HTR-8/SVneo (cell line): ENCODE data around the gene MAP2K5.
"Not testable (repeated sequence)": the region's sequence is repeated elsewhere in the genome, so short reads cannot be mapped to it uniquely, and the experiment has no call there.

ENCODE experiments used
- DNase-seq: peaks from one replicate; pipeline ENCODE4 v3.0.0; 2011; ENCODE audit warnings: low spot score, mixed read lengths; ENCODE audit not compliant: insufficient read length
- FAIRE-seq: peaks from 2 replicates; lab custom pipeline; 2011; peaks lifted over from hg19 to GRCh38; lab: Jason Lieb, UNC

MAP2K5 gene

DNA sequence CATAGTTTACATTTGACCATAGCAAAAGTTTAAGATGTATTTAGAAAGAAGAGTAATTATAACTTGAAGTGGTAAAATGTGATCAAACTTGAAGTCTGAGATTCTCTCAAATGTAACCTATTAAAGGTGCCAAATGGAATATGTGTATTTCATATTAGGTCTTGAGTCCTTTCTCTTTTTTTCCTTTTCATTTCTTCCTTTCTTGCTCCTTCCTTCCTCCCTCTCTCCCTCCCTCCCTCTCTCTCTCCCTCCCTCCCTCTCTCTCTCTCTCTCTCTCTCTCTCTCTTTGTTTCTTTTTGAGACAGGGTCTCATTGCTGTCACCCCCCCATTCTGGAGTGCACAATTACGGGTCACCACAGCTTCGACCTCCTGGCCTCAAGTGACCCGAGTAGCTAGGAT lies 47.7 kb downstream of the MAP2K5 start:
- FAIRE-seq: no peak

DNA sequence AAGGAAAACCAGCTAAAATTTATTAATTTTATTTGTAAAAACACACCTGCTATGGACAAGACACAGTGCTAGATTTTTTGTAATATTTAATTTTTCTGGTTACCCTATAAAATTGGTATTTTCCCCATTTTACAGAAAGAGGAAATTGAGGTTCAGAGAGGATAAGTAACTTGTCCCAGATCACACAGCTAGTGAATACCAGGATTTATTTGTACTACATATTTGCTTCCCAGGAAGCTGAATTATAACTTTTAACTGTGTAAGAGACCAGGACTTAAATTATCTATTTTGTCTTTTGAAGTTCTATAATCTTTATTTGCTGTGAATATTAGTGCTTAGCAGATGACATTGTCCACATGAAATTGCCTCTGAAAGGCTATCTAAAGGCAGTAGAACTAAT lies 49.7 kb downstream of the MAP2K5 start:
- FAIRE-seq (no peak), DNase-seq (no peak)

More for the DNA sequence above, 47.7 kb downstream of the MAP2K5 start:
- DNase-seq: no peak

DNA sequence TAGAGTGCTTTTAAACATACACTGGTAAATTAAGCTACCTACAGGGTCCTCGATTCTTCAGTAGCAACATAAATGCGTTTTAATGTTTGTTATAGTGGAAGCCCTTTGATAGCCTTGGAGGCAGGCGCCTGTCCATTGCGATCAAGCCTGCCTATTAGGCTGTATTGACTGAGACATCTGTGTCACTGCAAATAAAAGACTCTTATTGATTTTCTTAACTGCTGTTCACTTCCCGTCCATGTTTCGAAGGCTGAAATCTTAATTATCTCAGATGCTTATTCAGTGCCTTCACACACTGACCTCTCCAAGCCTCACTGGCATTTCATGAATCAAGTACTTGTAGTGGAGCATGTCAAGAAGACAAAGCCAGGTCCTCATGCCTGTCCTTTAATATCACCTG lies 51.1 kb downstream of the MAP2K5 start:
- FAIRE-seq: no peak
- DNase-seq: no peak

DNA sequence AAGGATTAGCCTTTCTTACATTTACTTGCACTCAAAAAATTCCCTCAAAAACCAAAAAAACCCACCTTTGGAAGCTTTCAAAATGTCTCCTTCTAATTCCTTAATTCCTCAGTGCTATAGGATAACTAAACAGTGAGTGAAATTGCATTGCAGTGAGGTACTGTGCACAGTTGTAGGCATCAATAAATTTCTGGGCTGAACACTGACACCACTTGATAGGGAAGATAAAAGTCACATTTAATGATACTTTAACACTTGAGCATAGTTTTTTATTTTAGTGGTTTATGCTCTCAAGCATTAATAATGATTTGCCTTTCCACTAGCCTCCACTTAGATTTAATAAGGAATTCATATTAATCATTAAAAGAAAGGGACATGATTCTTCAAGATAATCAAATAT lies 52.3 kb downstream of the MAP2K5 start:
- no peak for FAIRE-seq
- no peak for DNase-seq

DNA sequence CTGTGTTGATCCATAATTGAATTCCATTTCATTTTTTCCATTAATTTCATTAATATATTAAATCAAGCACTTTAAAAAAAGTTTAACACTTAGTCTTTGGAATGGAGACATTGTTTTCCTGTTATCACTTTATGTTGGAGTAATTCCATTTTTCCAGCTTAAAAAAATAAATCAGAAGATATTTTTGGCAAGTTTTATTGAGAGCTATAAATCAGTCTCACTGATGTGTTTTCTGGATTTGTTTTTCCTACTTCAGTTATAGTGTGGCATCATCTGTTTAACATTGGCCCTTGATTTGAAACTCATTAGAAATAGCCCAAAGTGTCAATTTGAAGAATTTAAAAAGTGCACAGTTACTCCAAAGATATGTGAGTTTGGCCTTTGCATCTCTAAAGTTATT lies 53.1 kb downstream of the MAP2K5 start:
- DNase-seq (no peak), FAIRE-seq (no peak)

DNA sequence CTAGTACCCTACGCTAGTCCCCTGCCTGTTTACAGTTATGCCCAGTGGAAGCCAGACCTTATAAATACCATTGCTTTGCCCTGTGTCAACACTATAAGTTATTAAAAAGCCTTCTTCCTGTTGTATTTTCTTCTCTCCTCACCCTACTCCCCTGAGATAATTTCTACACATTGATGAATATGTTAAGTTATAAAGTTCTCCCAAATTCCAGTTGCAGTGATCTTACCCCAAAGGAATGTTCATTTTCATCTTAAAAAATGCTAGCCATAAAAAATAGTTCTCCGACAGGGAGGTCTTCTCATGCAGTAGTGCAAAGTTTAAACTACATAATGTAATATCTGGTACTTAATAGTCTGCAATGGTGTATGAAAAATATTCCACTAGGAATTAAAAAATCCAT lies 58.6 kb downstream of the MAP2K5 start:
- FAIRE-seq (no peak), DNase-seq (peak; percentile 8)

DNA sequence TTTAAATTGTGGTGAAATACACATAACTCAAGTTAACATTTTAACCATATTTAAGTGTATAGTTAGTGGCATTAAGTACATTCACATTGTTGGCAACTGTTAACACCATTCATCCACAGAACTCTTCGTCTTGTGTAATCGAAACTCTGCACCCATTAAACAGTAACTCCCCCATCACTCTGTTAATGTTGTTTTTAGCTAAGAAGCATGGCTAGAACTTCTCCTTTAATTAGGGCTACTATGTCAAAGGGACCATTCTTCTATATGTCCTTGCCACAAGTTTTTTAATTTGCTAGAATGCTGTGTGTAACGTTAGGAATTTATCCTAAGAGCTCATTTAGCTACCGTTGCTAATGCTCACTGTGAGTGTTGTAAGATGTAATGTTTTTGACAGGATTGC lies 60.6 kb downstream of the MAP2K5 start:
- no peak for DNase-seq
- FAIRE-seq: no peak

DNA sequence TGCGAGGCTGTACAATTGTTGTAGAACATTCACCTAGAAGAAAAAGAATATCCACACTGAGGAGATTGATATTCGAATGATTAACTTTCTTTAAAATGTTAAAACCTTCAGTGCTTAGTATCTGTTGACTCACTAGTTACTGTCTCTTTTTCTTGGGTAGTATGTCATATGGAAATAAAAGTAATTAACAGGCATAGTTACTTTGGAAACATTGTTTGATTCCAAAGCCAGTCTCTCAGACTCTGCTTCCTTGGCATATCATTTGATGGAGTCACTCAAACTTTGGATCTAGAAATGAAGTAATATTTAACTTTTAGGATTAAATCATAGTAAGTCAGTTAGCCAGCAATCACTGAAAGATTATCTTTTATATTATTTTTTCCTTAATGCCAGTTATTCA lies 63.4 kb downstream of the MAP2K5 start:
- DNase-seq (no peak), FAIRE-seq (no peak)

DNA sequence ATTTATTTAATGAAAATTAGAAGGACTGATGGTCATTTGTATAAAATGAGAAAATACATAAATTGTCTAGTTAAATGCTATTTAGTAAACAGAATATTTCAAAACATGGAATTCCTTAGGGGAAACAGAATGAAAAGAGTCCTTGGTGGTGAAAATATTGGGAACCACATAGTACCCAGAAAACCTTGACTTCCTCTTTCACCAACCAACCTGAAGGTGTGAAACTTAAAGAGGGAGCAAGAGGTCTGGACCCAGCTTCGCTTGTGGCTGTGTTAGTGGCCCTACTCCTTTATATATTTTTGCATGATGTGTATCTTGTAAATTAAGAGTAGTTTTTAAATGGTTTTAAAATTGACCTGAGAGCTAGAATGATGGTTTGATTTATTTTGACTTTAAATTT lies 64.2 kb downstream of the MAP2K5 start:
- DNase-seq (no peak), FAIRE-seq (no peak)

DNA sequence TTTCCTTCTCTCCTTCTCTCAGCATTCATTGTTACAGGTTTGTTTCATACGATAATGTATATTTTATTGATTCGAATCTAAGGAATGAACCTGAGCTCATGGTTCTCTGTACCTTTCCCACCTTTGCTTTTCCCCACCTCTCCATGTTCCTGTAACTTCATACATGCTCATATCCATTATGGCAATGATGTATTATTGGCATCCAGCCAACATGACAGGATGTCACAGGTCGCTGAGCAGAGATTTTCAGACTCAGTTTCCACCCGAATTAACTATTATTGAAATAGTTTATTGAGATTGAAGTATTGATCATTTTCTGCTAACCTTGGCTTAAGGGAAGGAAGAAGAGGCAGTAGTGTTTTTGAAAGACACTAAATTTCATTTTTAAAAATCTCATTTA lies 64.8 kb downstream of the MAP2K5 start:
- no peak for FAIRE-seq
- no peak for DNase-seq

DNA sequence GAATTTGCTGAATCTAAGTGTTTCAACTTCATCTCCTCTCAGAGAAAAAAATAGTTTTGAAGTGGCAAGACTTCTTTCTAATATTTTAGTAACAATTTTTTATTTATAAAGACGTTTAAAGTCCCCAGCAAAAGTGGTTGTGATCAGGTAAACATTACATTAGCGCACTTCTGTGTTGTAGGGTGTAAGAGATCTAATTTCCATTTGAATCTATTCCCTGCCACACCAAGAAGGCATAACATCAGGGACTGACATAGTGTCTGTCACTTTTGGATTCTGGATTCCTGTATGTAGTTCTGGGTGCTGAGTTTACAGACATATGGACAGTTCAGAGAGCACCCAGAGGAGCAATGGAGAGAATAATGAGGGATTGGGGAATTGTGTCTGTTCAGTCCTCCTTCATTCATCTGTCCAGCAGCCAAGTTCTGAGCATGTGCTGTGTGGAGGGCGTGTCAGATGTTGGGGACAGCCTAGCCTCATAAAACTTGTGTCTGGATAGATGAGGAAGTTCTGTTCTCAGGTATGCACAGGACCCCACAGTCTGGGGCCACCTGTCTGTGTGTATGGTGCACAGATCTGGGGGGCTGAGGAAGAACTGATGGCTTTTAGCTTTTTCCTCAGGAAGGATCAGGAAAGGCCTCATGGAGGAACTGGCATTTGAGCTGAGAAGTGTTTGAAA lies 65.6 kb downstream of the MAP2K5 start:
- FAIRE-seq (no peak), DNase-seq (no peak)

DNA sequence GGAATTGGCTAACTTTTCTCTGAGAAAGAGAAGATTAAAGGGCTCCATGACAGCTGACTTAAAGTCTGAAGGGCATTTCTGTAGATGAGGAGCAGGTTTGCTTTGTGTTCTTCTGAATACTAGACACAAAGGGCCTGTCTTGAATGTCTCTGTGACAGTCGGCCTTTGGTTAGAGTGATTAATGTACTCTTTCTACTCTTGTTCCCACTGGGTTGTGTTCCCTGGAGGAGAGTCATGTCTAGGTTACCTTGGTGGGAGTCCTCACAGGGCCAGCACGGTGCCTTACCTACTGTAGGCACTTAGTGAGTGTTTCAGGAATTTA lies 66.1 kb downstream of the MAP2K5 start:
- DNase-seq: no peak
- FAIRE-seq: no peak

DNA sequence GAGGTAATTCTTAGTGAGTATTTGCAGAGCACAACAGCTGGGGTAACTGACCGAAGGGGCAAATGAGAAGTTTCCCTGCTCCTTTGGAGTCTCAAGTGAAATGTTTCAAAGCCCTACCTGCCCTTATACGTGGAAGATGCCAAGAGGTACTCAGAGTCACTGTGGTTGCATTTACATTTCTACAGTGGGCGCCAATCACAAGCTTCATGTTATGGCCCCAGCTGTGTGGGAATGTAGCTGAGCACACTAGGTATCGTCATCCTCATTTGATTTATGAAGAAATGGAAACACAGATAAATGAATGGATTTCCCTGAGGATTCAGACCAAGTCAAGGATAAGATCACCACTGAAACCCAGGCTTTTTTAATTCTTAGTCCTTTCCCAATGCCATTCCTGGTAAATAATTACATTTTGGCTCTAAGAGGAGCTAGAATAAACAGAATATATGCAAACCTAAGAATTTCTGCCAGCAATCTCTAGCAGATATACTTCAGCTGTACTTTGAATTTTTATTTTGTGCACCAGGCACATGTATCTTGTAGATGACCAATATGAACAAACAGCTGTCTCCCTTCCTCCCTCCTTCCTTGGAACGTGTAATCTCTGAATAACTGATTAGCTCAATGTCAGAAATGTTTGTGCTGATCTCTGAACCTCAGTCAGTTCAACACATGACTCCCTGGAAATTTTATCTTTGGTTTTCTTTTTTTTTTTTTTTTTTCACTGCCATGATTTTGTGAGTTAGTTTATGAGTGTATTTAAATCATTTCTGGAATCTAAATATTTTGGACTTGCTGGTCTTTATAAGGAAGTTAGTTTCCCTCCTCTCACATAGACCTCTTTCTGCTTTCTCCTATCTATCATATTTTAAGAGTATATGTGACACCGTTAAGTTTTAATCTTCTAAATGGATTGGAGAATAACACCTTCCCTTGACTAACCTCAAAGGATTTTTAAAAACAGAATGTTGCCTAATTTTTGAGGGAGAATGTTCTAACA lies 69.2 kb downstream of the MAP2K5 start:
- FAIRE-seq: peak; percentile 46
- no peak for DNase-seq

DNA sequence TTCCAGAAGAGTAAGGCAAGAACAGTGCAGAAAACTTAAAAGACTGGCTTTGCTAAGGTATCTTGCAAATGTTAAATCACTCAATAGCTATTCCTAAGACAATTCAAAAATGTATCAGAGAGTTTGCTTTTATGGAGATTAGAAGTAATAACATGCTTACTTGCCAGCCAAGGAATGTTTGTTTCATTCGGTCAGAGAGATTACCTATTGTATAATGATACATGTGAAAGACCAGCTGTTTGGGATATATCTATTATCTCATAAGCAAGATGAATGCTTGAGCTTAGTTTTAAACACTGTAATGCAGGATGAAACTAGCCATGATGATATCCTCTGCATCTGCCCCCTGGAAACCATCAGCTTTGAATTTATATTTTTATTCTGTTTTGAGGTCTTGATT lies 70.7 kb downstream of the MAP2K5 start:
- no peak for FAIRE-seq
- DNase-seq: no peak

DNA sequence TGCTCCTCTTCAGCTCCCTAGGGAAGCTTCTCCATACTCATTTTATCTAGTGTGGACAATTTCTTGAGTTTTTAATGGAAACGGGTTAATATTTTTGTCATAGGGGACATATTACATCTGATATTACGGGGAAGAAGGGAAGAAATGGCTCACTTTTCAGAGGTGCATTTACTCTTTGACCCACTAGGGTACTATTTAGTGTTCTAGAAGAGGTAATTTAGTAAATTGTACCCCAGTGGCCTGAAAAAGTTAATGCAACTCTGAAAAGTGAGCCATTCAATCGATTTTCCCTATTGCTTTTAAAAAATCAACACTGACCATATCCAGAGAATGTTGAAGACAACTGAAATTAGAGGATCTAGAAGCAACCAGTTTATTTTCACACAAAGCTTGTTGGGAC lies 71.2 kb downstream of the MAP2K5 start:
- DNase-seq: no peak
- no peak for FAIRE-seq

DNA sequence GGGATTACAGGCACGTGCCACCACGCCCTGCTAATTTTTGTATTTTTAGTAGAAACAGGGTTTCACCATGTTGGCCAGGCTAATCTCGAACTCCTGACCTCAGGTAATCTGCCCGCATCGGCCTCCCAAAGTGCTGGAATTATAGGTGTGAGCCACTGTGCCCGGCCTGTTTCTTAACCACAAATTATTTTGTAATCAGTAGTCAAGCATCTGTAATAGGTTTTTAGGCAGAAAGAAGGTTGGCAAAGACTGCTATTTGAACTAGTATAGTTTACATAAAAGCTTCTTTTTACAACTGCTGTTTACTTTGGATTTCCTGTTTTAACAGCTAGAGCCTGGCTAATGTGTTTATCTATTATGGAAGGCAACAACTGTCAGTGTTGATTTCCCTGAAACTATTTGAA lies 72.6 kb downstream of the MAP2K5 start:
- not testable (repeated sequence) for DNase-seq, FAIRE-seq

DNA sequence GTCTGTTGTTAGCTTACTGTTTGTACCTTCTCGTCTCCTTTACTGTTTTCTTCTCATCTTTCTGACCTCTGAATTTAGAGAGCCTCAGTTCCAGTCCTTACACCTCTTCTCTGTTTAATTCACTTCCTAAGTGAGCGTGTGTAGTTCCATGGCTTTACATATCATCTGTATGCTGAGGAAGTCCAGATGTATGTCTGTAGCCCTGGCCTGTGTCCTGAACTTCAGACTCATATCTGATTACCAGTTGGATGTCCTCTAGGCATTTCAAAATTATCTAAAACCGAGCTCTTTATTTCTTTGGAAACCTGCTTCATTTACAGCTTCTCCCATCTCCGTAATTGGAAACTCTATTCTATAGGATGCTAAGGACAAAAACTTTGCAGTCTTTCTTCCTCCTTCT lies 75.8 kb downstream of the MAP2K5 start:
- DNase-seq (no peak), FAIRE-seq (no peak)

DNA sequence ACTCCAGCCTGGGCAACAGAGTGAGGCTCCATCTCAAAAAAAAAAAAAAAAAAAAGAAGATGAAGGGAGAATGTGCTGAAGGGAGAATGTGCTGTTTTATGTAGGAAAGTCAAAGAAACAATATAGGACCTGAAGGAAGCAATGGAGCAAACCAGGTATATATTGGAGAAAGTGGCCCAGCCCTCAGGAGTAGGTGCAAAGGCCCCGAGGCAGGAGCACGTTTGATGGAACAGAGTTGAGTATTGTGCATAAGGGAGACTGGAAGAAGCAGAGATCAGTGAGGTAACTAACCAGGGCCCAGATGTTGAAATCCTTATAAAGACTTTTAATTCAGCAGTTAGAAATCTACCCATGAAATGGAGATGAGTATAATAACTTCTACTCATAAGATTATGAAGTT lies 79.6 kb downstream of the MAP2K5 start:
- DNase-seq (no peak), FAIRE-seq (no peak)

DNA sequence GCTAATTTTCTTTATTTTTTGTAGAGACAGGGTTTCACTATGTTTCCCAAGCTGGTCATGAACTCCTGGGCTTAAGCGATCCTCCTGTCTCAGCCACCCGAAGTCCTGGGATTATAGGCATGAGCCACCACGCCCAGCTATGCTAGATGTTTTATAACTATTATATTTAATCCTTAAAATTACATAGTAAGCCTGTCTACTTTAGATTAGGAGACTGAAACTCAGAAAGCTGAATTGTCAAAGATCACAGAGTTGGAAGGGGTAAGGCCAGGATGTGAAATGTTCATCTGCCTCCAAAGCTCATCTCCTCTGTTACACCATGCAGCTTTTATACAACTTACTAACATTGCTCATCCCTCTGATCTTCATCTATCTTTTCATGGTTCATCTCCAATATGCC lies 89.8 kb downstream of the MAP2K5 start:
- no peak for DNase-seq
- FAIRE-seq: no peak

DNA sequence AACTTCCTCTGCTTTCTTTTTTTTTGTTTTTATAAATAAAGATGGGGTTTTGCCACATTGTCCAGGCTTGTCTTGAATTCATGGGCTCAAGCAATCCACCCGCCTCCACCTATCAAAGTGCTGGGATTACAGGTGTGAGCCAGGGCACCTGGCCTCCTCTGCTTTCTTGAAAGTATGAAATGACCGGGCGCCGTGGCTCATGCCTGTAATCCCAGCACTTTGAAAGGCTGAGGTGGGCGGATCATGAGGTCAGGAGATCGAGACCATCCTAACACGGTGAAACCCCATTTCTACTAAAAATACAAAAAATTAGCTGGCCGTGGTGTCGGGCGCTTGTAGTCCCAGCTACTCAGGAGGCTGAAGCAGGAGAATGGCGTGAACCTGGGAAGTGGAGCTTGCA lies 93.4 kb downstream of the MAP2K5 start:
- not testable (repeated sequence) for FAIRE-seq

DNA sequence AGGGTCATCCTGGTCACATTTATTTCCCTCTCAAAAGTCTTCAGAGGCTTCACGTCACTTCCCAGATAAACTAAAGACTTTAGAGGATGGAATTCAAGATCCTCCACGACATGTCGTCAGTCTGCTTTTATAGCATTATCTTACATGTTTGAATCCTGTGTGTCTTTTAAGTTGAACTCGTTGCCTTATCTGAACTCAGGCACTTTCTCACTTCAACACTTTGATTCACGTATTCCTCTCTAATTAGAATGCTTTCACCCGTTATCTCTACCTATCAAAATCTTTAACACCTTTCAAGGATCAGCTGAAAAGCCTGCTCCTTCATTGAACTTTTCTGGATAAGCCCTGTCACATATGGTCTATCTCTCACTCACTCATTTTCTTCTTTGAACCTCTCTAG lies 97.1 kb downstream of the MAP2K5 start:
- FAIRE-seq (no peak), DNase-seq (no peak)

More for the DNA sequence above, 93.4 kb downstream of the MAP2K5 start:
- not testable (repeated sequence) for DNase-seq

DNA sequence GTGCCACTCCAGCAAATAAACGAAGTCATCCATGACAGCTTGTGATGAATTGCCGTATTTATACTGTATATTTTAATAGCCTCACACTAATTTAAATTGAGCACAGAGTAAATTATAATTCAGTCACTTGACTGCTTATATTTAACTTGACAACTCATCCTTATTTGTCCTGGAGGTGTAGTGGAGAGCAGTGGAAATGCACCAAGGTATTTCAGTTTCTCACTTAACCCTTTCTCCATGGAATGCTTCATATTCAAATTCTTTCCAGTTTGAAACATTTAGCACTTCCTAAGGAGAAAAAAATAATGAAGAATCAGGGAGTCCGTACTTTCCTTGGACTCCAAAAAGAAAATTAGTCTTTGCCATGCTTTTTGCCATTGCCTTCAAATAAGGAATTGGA lies 99.0 kb downstream of the MAP2K5 start:
- no peak for FAIRE-seq
- DNase-seq: no peak
